GM23338 (cell line): ENCODE data around the gene SS18. TPM values are rescaled to one million over a fixed set of nuclear protein-coding genes. Genes with fewer than 3 reads are reported as not detected.
A peak's percentile ranks its signal among the peaks of the same experiment; 100 is the strongest.

Experiments
- ATAC-seq: fragments of 200-7000 bp; cut with Tn5 transposase; 3 replicates; pipeline ENCODE4 v1.9.1; 2020
- DNase-seq: peaks from one replicate; pipeline ENCODE4 v3.0.0-alpha.2; 2015; ENCODE audit warnings: low spot score
- H2AFZ ChIP-seq: fragments of 200-600 bp; sonication (generic); 2 replicates; pipeline ENCODE4 v1.8.0; 2016; ENCODE audit warnings: antibody characterized with exemption, mild to moderate bottlenecking, moderate library complexity
- H3F3A ChIP-seq: fragments of 200-600 bp; sonication (generic); replicated peaks from 2 replicates; pipeline ENCODE4 v1.8.0; 2017; ENCODE audit warnings: antibody characterized with exemption, mixed run types, low read depth
- H3K27ac ChIP-seq: fragments of 200-600 bp; sonication (generic); 2 replicates; pipeline ENCODE4 v1.6.1; 2016; ENCODE audit warnings: low read depth
- H3K27me3 ChIP-seq: fragments of 200-600 bp; sonication (generic); 2 replicates; pipeline ENCODE4 v1.8.0; 2016; ENCODE audit warnings: mild to moderate bottlenecking, mixed run types, moderate library complexity; ENCODE audit not compliant: insufficient read depth
- H3K36me3 ChIP-seq: fragments of 200-600 bp; sonication (generic); 2 replicates; pipeline ENCODE4 v1.8.0; 2016; ENCODE audit warnings: mild to moderate bottlenecking; ENCODE audit not compliant: insufficient read depth
- H3K4me1 ChIP-seq: fragments of 200-600 bp; sonication (generic); 2 replicates; pipeline ENCODE4 v1.8.0; 2016; ENCODE audit warnings: mild to moderate bottlenecking, moderate library complexity; ENCODE audit not compliant: insufficient read depth
- H3K4me2 ChIP-seq: fragments of 200-600 bp; sonication (generic); 2 replicates; pipeline ENCODE4 v1.7.1; 2017; ENCODE audit warnings: mixed run types
- H3K4me3 ChIP-seq: fragments of 200-600 bp; sonication (generic); 2 replicates; pipeline ENCODE4 v1.6.1; 2016; ENCODE audit warnings: mixed run types
- H3K79me2 ChIP-seq: fragments of 200-600 bp; sonication (generic); replicated peaks from 2 replicates; pipeline ENCODE4 v1.8.0; 2017; ENCODE audit warnings: mild to moderate bottlenecking; ENCODE audit not compliant: insufficient read depth
- H3K9me2 ChIP-seq: fragments of 200-600 bp; sonication (generic); 2 replicates; pipeline ENCODE4 v1.8.0; 2017; ENCODE audit not compliant: insufficient read depth
- H4K20me1 ChIP-seq: fragments of 200-600 bp; sonication (generic); replicated peaks from 2 replicates; pipeline ENCODE4 v1.8.0; 2017; ENCODE audit warnings: mild to moderate bottlenecking; ENCODE audit not compliant: insufficient read depth
- H3K27ac Mint-ChIP-seq: 2 replicates; pipeline ENCODE4 v1.8.0; 2020; ENCODE audit warnings: inconsistent platforms, mild to moderate bottlenecking, moderate library complexity, mixed read lengths
- H3K27me3 Mint-ChIP-seq: 3 replicates; pipeline ENCODE4 v1.8.0; 2022; ENCODE audit warnings: low read depth, mild to moderate bottlenecking, moderate library complexity, mixed read lengths, inconsistent platforms; ENCODE audit not compliant: insufficient read depth, poor library complexity
- H3K36me3 Mint-ChIP-seq: 3 replicates; pipeline ENCODE4 v1.8.0; 2021; ENCODE audit warnings: low read depth, mild to moderate bottlenecking, inconsistent platforms, moderate library complexity, mixed read lengths
- H3K4me1 Mint-ChIP-seq: 3 replicates; pipeline ENCODE4 v1.8.0; 2020; ENCODE audit warnings: mild to moderate bottlenecking, inconsistent platforms, mixed read lengths
- H3K4me3 Mint-ChIP-seq: 3 replicates; pipeline ENCODE4 v1.8.0; 2021; ENCODE audit warnings: moderate library complexity, mild to moderate bottlenecking, inconsistent platforms, mixed read lengths
- H3K9me3 Mint-ChIP-seq: 3 replicates; pipeline ENCODE4 v1.8.0; 2020; ENCODE audit warnings: moderate library complexity, mild to moderate bottlenecking, inconsistent platforms, mixed read lengths
- CTCF ChIP-seq, 2 experiments: fragments of 200-600 bp in 1 of 2; sonication (generic) in 1 of 2; conservative IDR thresholded peaks; 2 replicates each; pipeline versions ENCODE4 v1.5.1 to v1.6.1; 2016 to 2017; ENCODE audit warnings: antibody characterized with exemption in 2 of 2, low read depth in 2 of 2, mild to moderate bottlenecking in 2 of 2, moderate library complexity in 1 of 2
- EZH2 ChIP-seq: fragments of 200-600 bp; sonication (generic); IDR thresholded peaks from one replicate; pipeline ENCODE4 v1.8.0; 2017; ENCODE audit warnings: antibody characterized with exemption, mild to moderate bottlenecking, low read depth; ENCODE audit not compliant: unreplicated experiment
- NANOG ChIP-seq: IDR thresholded peaks from 2 replicates; pipeline ENCODE4 v1.6.1; 2016; ENCODE audit warnings: antibody characterized with exemption, borderline replicate concordance
- ZNF462 ChIP-seq: fragments of 250-450 bp; sonication (Bioruptor Pico); IDR thresholded peaks from 2 replicates; pipeline ENCODE4 v1.5.0; 2020; ENCODE audit warnings: mild to moderate bottlenecking, moderate library complexity
- polyA plus RNA-seq: library from polyadenylated mRNA; unstranded; fragments of >200 nt; fragmentation: Nextera tagmentation; extraction: Ambion mirVana; gene quantifications from 2 replicates; pipeline ENCODE4 v1.2.1, GENCODE V29; 2016
- total RNA-seq: library from RNA; depleted of rRNA; stranded (reverse); fragments of >200 nt; shearing (Covaris generic); gene quantifications from 2 replicates; pipeline ENCODE4 v1.2.3, GENCODE V29; 2014

SS18 gene
- total and polyA plus RNA-seq, 2 experiments from 2014 or later, result 41.3 to 148 TPM

- TF ChIP-seq ZNF462 (CRISPR knock-in tag) (no peak), NANOG (no peak)
These were observed 110.9 kb downstream of the SS18 start (continued) for GRCh38 chr18:25979369-25980040.

- no peak overlapping the region for H3K4me2 ChIP-seq
- DNase-seq, result no peak
- H3K4me3 ChIP-seq, result no peak overlapping the region
- Mint-ChIP-seq H3K4me3 (no peak overlapping the region), H3K27me3 (no peaks in the 10 kb centered on the region), H3K36me3 (0 out of 3 replicates have a peak, but pooled peaks cover 3% of the 10 kb centered on the region), H3K9me3 (peaks cover 3% of the 10 kb centered on the region; the same call in 1 of the 3 replicates), H3K27ac (no peak overlapping the region), H3K4me1 (peaks cover 2% of the 10 kb centered on the region; the same call in 2 of the 3 replicates)
- TF ChIP-seq CTCF (conservative IDR thresholded peaks at IDR 0.05; ENCODE audit: low read depth in 2 of 2), result peak; percentile 31 to 35
- no peak for TF ChIP-seq EZH2
- H3K36me3 ChIP-seq, result no peaks in the 10 kb centered on the region
- H3K4me1 ChIP-seq, result peaks cover 7% of the 10 kb centered on the region; the same call in 1 of the 2 replicates
- H3K27me3 ChIP-seq, result no peaks in the 10 kb centered on the region
- no peak overlapping the region for H2AFZ ChIP-seq
- H3K9me2 ChIP-seq, result peaks cover 8% of the 10 kb centered on the region
- ATAC-seq, result no peak
- no peaks in the 10 kb centered on the region for H3F3A ChIP-seq
- no peaks in the 10 kb centered on the region for H4K20me1 ChIP-seq
- H3K27ac ChIP-seq, result no peak overlapping the region
- H3K79me2 ChIP-seq, result no peaks in the 10 kb centered on the region
These were observed 113.9 kb downstream of the SS18 start for GRCh38 chr18:25976554-25976953.
